K562 treated with DMSO at 1 percent for 12 hours (cell line): ENCODE data around the gene NPFFR2. TPM values are rescaled to one million over a fixed set of nuclear protein-coding genes. Genes with fewer than 3 reads are reported as not detected.

ENCODE experiments used
- total RNA-seq: library from RNA; unstranded; fragments of 300-600 nt; gene quantifications from 2 replicates; pipeline ENCODE4 v1.2.3, GENCODE V29; 2022; ENCODE audit not compliant: insufficient read depth

Gene NPFFR2
- total RNA-seq, result 1.9 and 2.1 TPM in 2 replicates

GRCh38 chr4:72031868-72032608, at the start of gene NPFFR2:
Gene NPFFR2 (plus strand): TSS chr4:72032000. CDS start chr4:72128592, 96,592 bp downstream.

Other genes with a start within 250 kb of the NPFFR2 start
- 1.8 TPM in 1 of 2 replicates, not detected in the other for gene GC, start 247.9 kb upstream of the NPFFR2 start, total RNA-seq